Naive thymus-derived CD4-positive, alpha-beta T cell (primary cell): ENCODE results near the gene RNASEL. TPM values are rescaled to one million over a fixed set of nuclear protein-coding genes. Genes with fewer than 3 reads are reported as not detected.

Experiments
- ATAC-seq: fragments of 150-1000 bp; cut with Tn5 transposase; 2 replicates; pipeline ENCODE4 v1.10.0; 2021; ENCODE audit warnings: mild to moderate bottlenecking, moderate library complexity
- CTCF ChIA-PET: fragments of 350-600 bp; sonication (Branson Sonifier 250); formaldehyde crosslinking; loops from one replicate; lab custom pipeline; 2021; ENCODE audit warnings: antibody characterized with exemption; lab: Charles Lee
- POLR2A ChIA-PET: fragments of 350-600 bp; sonication (Branson Sonifier 250); formaldehyde crosslinking; loops from one replicate; lab custom pipeline; 2021; ENCODE audit warnings: antibody characterized with exemption, inconsistent platforms; lab: Charles Lee
- DNase-seq, 9 donors: peaks; one replicate each; pipeline versions ENCODE4 v3.0.0 to v3.0.0-alpha.2; 2020 to 2022; ENCODE audit warnings: mixed read lengths in 1 of 9
- H3K27ac ChIP-seq: one replicate; pipeline ENCODE4 v1.7.0; 2013; ENCODE audit warnings: mild to moderate bottlenecking, low read depth, low read length, moderate library complexity
- H3K27me3 ChIP-seq, 2 donors: one replicate each; pipeline ENCODE4 v1.7.0; 2013; ENCODE audit warnings: low read length in 2 of 2, mild to moderate bottlenecking in 2 of 2, moderate library complexity in 2 of 2; ENCODE audit not compliant: control insufficient read depth in 2 of 2, insufficient read depth in 2 of 2
- H3K36me3 ChIP-seq, 3 experiments: 1 replicate in 2 of 3; 2 replicates in 1 of 3; pipeline ENCODE4 v1.7.0; 2013; ENCODE audit warnings: low read length in 3 of 3, mild to moderate bottlenecking in 3 of 3, moderate library complexity in 1 of 3; ENCODE audit not compliant: insufficient read depth in 3 of 3, control insufficient read depth in 2 of 3
- H3K4me1 ChIP-seq, 2 donors: one replicate each; pipeline ENCODE4 v1.7.0; 2013; ENCODE audit warnings: low read length in 2 of 2, mild to moderate bottlenecking in 2 of 2, moderate library complexity in 1 of 2; ENCODE audit not compliant: control insufficient read depth in 2 of 2, insufficient read depth in 2 of 2
- H3K4me3 ChIP-seq: 2 replicates; pipeline ENCODE4 v1.7.0; 2013; ENCODE audit warnings: mild to moderate bottlenecking, low read length
- H3K9me3 ChIP-seq, 3 experiments: 1 replicate in 2 of 3; 2 replicates in 1 of 3; pipeline ENCODE4 v1.7.0; 2013; ENCODE audit warnings: low read length in 3 of 3; ENCODE audit not compliant: control insufficient read depth in 2 of 3
- H3K27ac Mint-ChIP-seq, 9 donors: one replicate each; pipeline ENCODE4 v1.8.0; 2020 to 2022; ENCODE audit warnings: mixed read lengths in 9 of 9, mild to moderate bottlenecking in 8 of 9, moderate library complexity in 5 of 9, inconsistent platforms in 2 of 9
- H3K27me3 Mint-ChIP-seq, 5 donors: one replicate each; pipeline ENCODE4 v1.8.0; 2021 to 2022; ENCODE audit warnings: mixed read lengths in 5 of 5, mild to moderate bottlenecking in 1 of 5
- H3K36me3 Mint-ChIP-seq, 5 donors: one replicate each; pipeline ENCODE4 v1.8.0; 2020 to 2022; ENCODE audit warnings: mixed read lengths in 5 of 5, mild to moderate bottlenecking in 3 of 5, inconsistent platforms in 1 of 5
- H3K4me1 Mint-ChIP-seq, 7 donors: one replicate each; pipeline ENCODE4 v1.8.0; 2020 to 2022; ENCODE audit warnings: mixed read lengths in 7 of 7, mild to moderate bottlenecking in 3 of 7, inconsistent platforms in 1 of 7
- H3K4me3 Mint-ChIP-seq, 10 donors: one replicate each; pipeline ENCODE4 v1.8.0; 2020 to 2022; ENCODE audit warnings: mild to moderate bottlenecking in 10 of 10, mixed read lengths in 10 of 10, moderate library complexity in 6 of 10, inconsistent platforms in 2 of 10
- H3K9me3 Mint-ChIP-seq, 11 donors: one replicate each; pipeline ENCODE4 v1.8.0; 2020 to 2022; ENCODE audit warnings: mixed read lengths in 11 of 11, mild to moderate bottlenecking in 4 of 11, inconsistent platforms in 1 of 11, moderate library complexity in 1 of 11
- intact Hi-C, 2 donors: fragments of 100-400 bp; cut with micrococcal nuclease; formaldehyde crosslinking; loops; one replicate each; pipeline ENCODE4 v1.15.1; 2023
- polyA plus RNA-seq, 2 donors: library from polyadenylated mRNA; unstranded; fragments of 300-500 nt; fragmentation: Illumina TruSeq; gene quantifications; one replicate each; pipeline ENCODE4 v1.2.3, GENCODE V29; 2021
- total RNA-seq, 6 experiments: library from RNA in 5 of 6; stranded (reverse) in 5 of 6; gene quantifications; 1 replicate in 5 of 6; 2 replicates in 1 of 6; pipeline ENCODE4 v1.2.3 and lab custom pipeline; 2021 to 2026

The RNASEL gene
- total and polyA plus RNA-seq, 7 experiments from 2014 or later = 5.7 to 34.9 (median 12.1) TPM

DNA sequence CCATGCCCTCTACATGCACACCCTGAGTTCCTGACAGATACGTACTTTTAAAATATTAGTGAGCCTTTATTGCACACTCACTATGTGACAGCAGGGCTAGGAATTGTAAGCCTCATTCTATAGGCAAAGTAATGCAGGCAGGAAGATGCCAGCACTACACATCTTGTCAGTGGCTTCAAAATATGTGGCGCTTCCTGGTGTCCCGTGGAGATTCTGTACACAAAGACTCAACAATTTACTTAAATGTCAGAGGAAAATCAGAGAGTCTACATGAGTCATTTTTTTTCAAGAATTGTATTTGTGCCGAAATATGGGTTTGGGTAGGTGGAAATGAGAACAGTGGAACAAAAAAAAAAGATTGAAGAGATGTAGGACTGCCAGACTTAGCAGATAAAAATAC, 27.6 kb downstream of the RNASEL start:
- H3K4me1 Mint-ChIP-seq = no peaks in the 10 kb centered on the region
- DNase-seq (no peak), ATAC-seq (no peak)
- H3K27me3 Mint-ChIP-seq = peaks cover 0 to 8% (median 3%) of the 10 kb centered on the region in 5 donors
- H3K27ac Mint-ChIP-seq = no peak overlapping the region
- Histone ChIP-seq H3K36me3 (no peaks in the 10 kb centered on the region), H3K9me3 (no peaks in the 10 kb centered on the region), H3K27me3 (no peaks in the 10 kb centered on the region), H3K4me1 (no peaks in the 10 kb centered on the region), H3K27ac (no peak overlapping the region), H3K4me3 (no peak overlapping the region)
- no peak overlapping the region for H3K4me3 Mint-ChIP-seq
- ChIA-PET CTCF (no interaction called here), POLR2A (no interaction called here)
- intact Hi-C loops = no loop called here
- peaks cover 0 to 5% (median 3%) of the 10 kb centered on the region in 5 donors for H3K36me3 Mint-ChIP-seq
- H3K9me3 Mint-ChIP-seq = no peaks in the 10 kb centered on the region

DNA sequence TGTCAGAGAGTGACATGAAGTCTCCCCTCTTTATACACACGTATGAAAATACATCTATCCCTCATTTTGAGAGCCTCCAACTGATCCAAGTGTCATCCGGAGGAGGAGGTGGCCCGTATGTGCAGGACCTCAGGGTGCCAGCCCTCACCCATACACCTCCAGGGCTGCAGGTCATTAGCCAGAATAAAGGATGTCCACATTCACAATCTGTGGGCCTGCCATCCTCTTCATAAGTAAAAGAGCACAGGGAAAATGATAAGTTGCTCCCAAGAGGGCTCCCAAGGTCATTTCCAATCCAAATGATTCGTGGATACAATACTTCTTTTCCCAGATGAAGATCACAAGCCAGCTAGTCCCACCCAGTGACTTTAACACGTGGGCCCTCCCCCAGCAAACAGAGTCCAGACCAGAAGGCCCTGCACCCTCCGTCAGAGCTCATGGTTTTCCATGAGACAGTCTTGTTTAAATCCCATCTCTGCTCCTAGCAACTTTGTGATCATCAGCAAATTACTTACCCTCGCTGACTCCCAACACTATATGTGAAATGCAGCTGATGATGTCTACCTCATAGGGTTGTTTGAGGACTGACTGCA, 28.6 kb downstream of the RNASEL start:
- intact Hi-C loops = no loop called here
- Histone ChIP-seq H3K27ac (no peak overlapping the region), H3K36me3 (no peaks in the 10 kb centered on the region), H3K4me1 (no peaks in the 10 kb centered on the region), H3K4me3 (no peak overlapping the region), H3K27me3 (no peaks in the 10 kb centered on the region), H3K9me3 (no peaks in the 10 kb centered on the region)
- H3K27ac Mint-ChIP-seq = no peak overlapping the region
- no peak overlapping the region for H3K4me3 Mint-ChIP-seq
- ChIA-PET POLR2A (no interaction called here), CTCF (no interaction called here)
- peaks cover 0 to 5% (median 3%) of the 10 kb centered on the region in 5 donors for H3K36me3 Mint-ChIP-seq
- peaks cover 0 to 6% (median 3%) of the 10 kb centered on the region in 5 donors for H3K27me3 Mint-ChIP-seq
- DNase-seq (no peak), ATAC-seq (no peak)
- no peaks in the 10 kb centered on the region for H3K9me3 Mint-ChIP-seq
- H3K4me1 Mint-ChIP-seq = no peaks in the 10 kb centered on the region

DNA sequence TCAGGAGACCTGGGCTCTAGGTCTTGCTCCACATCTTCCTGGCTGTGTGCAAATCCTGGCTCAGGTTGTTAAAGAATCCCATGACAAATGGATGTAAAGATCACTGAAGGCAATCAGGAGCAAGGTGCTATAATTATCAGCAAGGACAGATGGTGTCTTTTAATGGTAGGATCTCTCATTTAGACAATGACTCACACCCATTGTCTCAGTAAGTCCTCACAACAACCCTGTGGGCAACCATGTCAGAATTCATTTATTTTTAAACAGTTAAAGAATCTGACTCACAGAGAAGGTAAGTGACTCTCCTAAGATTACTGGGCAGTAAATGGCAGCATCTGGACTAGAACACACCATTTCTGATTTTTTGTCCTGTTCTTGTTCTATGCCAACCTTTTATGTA, 32.8 kb downstream of the RNASEL start:
- Mint-ChIP-seq H3K4me1 (no peaks in the 10 kb centered on the region), H3K9me3 (peaks cover 0 to 25% (median 10%) of the 10 kb centered on the region in 11 donors), H3K27me3 (peaks cover 0 to 11% (median 0%) of the 10 kb centered on the region in 5 donors), H3K4me3 (no peak overlapping the region), H3K27ac (no peak overlapping the region), H3K36me3 (peaks cover 0 to 17% (median 5%) of the 10 kb centered on the region in 5 donors)
- H3K4me1 ChIP-seq = no peaks in the 10 kb centered on the region
- ATAC-seq = no peak
- H3K9me3 ChIP-seq = peaks cover 0 to 5% (median 0%) of the 10 kb centered on the region in 3 experiments
- H3K4me3 ChIP-seq = no peak overlapping the region
- ChIA-PET POLR2A (no interaction called here), CTCF (no interaction called here)
- intact Hi-C loops = no loop called here
- no peaks in the 10 kb centered on the region for H3K27me3 ChIP-seq
- no peaks in the 10 kb centered on the region for H3K36me3 ChIP-seq
- no peak overlapping the region for H3K27ac ChIP-seq
- no peak for DNase-seq

DNA sequence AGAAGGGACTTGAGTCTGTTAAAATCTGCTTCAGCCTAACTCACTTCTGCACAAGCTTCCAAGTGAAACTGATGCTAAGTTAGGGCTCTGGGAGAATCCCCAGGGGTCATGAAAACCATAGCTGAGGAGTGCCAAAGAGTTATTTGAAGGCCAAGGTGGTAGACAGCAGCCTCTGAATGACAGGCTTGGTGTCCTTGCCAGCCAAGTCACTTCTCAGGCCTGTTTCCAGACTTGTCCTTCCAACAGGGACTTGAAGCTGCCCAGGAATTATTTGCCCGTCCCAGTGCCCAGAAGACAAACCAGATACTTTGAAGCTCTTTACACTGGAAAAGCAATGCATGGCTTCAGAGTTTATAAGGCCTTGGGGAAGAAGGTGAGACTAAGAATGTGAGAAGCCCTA, 33.6 kb downstream of the RNASEL start:
- CTCF ChIA-PET = no interaction called here
- Mint-ChIP-seq H3K4me1 (no peaks in the 10 kb centered on the region), H3K27ac (no peak overlapping the region)

DNA sequence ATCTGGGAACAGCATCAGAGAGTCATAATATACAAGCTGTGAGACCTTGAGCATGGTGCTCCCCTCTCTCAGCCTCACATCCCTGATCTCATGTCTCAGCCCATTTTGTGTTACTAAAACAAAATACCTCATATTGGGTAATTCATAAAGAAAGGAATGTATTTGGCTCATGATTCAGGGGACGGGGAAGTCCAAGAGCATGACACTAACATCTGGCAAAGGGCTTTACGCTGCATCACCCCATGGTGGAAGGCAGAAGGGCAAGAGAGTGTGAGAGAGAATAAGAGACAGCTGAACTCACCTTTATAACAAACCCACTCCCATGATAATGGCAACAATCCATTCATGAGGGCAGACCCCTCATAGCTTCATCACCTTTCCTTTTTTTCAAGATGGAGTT, 36.5 kb downstream of the RNASEL start:
- Mint-ChIP-seq H3K27me3 (peaks cover 0 to 15% (median 5%) of the 10 kb centered on the region in 5 donors), H3K4me3 (no peak overlapping the region), H3K27ac (peak overlapping the region in 1 of 9 donors; percentile 23), H3K36me3 (peaks cover 0 to 12% (median 5%) of the 10 kb centered on the region in 5 donors), H3K4me1 (no peaks in the 10 kb centered on the region), H3K9me3 (peaks cover 0 to 25% (median 10%) of the 10 kb centered on the region in 11 donors)
- Histone ChIP-seq H3K27ac (no peak overlapping the region), H3K4me3 (no peak overlapping the region), H3K27me3 (no peaks in the 10 kb centered on the region), H3K9me3 (peaks cover 0 to 5% (median 0%) of the 10 kb centered on the region in 3 experiments), H3K36me3 (no peaks in the 10 kb centered on the region), H3K4me1 (no peaks in the 10 kb centered on the region)
- POLR2A ChIA-PET = no interaction called here
- DNase-seq = no peak
- intact Hi-C loops = no loop called here
- ATAC-seq = no peak
- CTCF ChIA-PET = no interaction called here

More for the DNA sequence above, 33.6 kb downstream of the RNASEL start:
- Histone ChIP-seq H3K27ac (no peak overlapping the region), H3K4me1 (no peaks in the 10 kb centered on the region), H3K9me3 (peaks cover 0 to 5% (median 0%) of the 10 kb centered on the region in 3 experiments), H3K4me3 (no peak overlapping the region), H3K36me3 (no peaks in the 10 kb centered on the region), H3K27me3 (no peaks in the 10 kb centered on the region)
- ATAC-seq = no peak
- peaks cover 0 to 17% (median 5%) of the 10 kb centered on the region in 5 donors for H3K36me3 Mint-ChIP-seq
- H3K27me3 Mint-ChIP-seq = peaks cover 0 to 11% (median 0%) of the 10 kb centered on the region in 5 donors
- POLR2A ChIA-PET = no interaction called here
- intact Hi-C loops = no loop called here
- no peak overlapping the region for H3K4me3 Mint-ChIP-seq
- H3K9me3 Mint-ChIP-seq = peaks cover 0 to 25% (median 10%) of the 10 kb centered on the region in 11 donors
- DNase-seq = no peak

DNA sequence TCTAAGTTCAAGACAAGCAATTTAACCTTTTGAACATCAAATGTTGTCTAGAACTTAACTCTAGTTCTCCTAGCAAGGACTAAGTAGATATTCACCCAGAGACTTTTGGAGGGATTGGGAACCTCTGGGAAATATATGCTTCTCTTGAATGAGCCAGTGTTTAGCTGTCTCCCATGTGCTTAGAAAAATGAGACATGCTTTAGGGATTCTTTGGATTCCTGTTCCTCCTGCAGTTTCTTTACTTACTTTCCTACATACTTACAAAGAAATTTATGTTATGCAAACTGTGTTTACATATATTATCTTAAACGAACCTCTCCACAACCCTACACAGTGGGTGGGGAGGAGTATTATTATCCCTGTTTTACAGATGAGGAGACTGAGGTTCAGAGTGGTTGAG, 39.2 kb downstream of the RNASEL start:
- H3K4me1 Mint-ChIP-seq = no peaks in the 10 kb centered on the region
- H3K4me1 ChIP-seq = no peaks in the 10 kb centered on the region
- POLR2A ChIA-PET = no interaction called here
- H3K4me3 ChIP-seq = no peak overlapping the region
- no peak overlapping the region for H3K27ac ChIP-seq
- DNase-seq = no peak
- H3K9me3 ChIP-seq = peaks cover 0 to 5% (median 0%) of the 10 kb centered on the region in 3 experiments
- peaks cover 0 to 12% (median 5%) of the 10 kb centered on the region in 5 donors for H3K36me3 Mint-ChIP-seq
- H3K36me3 ChIP-seq = no peaks in the 10 kb centered on the region
- intact Hi-C loops = no loop called here
- peaks cover 12 to 18% (median 15%) of the 10 kb centered on the region in 5 donors for H3K27me3 Mint-ChIP-seq
- H3K9me3 Mint-ChIP-seq = peaks cover 0 to 25% (median 10%) of the 10 kb centered on the region in 11 donors
- no peak for ATAC-seq
- CTCF ChIA-PET = no interaction called here
- no peaks in the 10 kb centered on the region for H3K27me3 ChIP-seq
- H3K4me3 Mint-ChIP-seq = no peak overlapping the region
- no peak overlapping the region for H3K27ac Mint-ChIP-seq

DNA sequence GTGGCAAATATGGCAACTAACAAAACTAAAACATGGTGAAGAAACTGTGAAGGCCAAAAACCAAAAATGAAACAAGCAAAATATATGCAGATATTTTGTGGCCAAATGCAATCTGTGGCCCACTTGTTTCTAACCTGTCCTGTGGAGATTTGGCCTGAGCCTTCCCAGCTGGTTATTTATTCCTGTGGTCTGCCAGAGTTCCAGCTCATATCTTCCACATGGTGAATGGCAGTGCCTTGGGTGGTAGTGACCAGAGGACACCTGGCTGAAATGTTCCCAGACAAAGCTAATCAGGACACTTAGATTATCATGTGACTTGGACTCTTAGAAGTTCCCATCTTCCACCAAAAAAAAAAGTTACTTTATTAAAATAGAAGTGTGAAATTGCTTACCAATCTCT, 39.7 kb downstream of the RNASEL start:
- H3K4me1 Mint-ChIP-seq = no peaks in the 10 kb centered on the region
- Histone ChIP-seq H3K4me1 (no peaks in the 10 kb centered on the region), H3K27me3 (no peaks in the 10 kb centered on the region), H3K9me3 (peaks cover 0 to 5% (median 0%) of the 10 kb centered on the region in 3 experiments), H3K4me3 (no peak overlapping the region), H3K36me3 (no peaks in the 10 kb centered on the region), H3K27ac (no peak overlapping the region)
- ChIA-PET POLR2A (no interaction called here), CTCF (no interaction called here)
- H3K27ac Mint-ChIP-seq = no peak overlapping the region
- DNase-seq (no peak), ATAC-seq (no peak)
- H3K9me3 Mint-ChIP-seq = peaks cover 0 to 25% (median 10%) of the 10 kb centered on the region in 11 donors
- intact Hi-C loops = no loop called here
- no peak overlapping the region for H3K4me3 Mint-ChIP-seq
- peaks cover 0 to 12% (median 5%) of the 10 kb centered on the region in 5 donors for H3K36me3 Mint-ChIP-seq
- peaks cover 13 to 22% (median 17%) of the 10 kb centered on the region in 5 donors for H3K27me3 Mint-ChIP-seq
